ENCODE results near the gene VSIG10L. TPM values are rescaled to one million over a fixed set of nuclear protein-coding genes. Genes with fewer than 3 reads are reported as not detected.

Gene VSIG10L
- 1 to 10 TPM; 1.5 to 1.8 TPM for total RNA-seq
- long read RNA-seq, partial matches to known transcripts, result 2 of 2 reads
- long read RNA-seq, other reads (novel, unspliced or antisense), result 0 of 2 reads

DNA sequence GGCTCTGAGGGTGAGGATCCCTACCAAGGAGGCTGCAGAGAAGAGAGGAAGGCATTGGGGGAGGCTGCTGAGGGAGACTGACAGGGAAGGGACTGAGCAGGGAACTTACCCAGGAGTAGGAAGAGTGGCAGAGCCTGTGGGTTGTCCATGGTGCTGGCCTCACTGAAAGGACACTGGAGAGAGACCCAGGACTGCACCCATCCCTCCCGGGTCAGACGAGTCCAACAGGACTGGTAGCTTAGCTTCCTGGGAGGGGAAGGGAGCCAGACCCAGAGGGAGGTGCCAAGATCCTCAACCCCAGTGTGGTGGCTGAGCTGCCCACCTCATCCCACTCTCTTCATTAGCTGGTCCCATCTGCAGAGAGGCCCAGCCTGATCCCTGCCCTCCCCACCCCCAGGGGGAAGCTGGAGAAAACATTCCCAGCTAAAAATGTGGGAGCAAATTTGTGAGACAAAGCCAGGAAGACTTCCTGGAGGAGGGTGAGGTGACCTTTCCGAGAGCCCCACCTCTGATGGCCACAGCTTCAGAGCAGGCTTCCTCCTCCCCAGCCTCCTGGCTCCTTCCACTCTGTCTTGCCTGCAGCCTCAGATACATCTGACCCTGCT lies at the start of gene VSIG10L:
Gene VSIG10L, minus strand, starts transcription at position 164 of the 605 bp plus-strand sequence. Its CDS starts 15 bp downstream, at position 149.
- intact Hi-C loops (cut with DNase I), result loop anchor here in 1 of 2 donors (10.0 kb wide), 1 partner anchor 53 kb away; the partner anchor contains the start of gene C19orf84
- ATAC-seq, result no peak
- peak; percentile 18 for DNase-seq

DNA sequence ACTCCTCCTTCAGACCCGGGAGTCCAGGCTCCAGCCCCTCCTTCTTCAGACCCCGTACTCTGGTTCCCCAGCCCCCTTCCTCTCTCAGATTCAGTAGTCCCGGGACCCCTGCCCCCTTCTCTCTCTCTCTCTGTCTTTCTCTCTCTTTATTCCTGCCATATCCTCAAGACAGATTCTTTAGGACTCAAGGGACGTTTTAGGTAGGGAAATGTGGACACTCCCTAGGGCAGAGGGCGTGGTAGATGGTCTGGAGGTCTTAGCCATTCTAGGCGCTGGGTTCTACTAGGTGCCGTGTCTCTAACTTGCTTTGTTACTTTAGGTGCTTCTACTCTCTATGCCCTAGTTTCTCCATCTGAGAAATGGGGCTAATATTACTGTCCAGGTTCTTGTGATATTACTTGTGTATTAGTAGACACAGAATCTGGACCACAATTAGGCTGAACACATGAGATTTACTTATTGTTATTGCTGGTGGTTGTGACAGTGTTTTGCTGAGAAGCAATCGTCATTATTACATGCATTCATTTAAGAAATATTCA lies 49.2 kb upstream of the VSIG10L start:
- ATAC-seq, result no peak
- intact Hi-C loops (cut with DNase I), result loop anchor here in 1 of 2 donors (10.0 kb wide), 1 partner anchor 46 kb away; the partner anchor contains the start of gene VSIG10L
- DNase-seq, result no peak

DNA sequence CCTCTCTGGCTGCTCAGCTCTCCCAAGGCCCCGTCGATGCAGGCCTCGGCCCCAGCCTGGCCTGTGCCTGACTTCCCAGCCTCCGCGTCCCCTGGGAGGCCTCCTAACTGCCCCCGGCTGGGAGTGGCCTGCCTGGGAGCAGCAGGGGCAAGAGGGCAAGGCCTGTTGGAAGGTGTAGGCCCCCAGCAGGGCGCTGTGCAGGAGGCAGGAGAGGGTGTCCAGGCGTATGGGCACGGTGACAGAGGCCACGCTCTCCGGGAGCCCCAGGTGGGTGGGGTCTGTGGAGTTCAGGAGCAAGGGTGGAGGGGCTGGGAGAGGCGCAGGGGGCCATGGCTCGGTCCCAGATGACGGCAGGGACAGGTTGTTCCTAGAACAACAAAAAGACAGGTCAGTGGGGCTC lies 47.2 kb upstream of the VSIG10L start:
- intact Hi-C loops (cut with DNase I), result no loop called here
- ATAC-seq (no peak), DNase-seq (no peak)

DNA sequence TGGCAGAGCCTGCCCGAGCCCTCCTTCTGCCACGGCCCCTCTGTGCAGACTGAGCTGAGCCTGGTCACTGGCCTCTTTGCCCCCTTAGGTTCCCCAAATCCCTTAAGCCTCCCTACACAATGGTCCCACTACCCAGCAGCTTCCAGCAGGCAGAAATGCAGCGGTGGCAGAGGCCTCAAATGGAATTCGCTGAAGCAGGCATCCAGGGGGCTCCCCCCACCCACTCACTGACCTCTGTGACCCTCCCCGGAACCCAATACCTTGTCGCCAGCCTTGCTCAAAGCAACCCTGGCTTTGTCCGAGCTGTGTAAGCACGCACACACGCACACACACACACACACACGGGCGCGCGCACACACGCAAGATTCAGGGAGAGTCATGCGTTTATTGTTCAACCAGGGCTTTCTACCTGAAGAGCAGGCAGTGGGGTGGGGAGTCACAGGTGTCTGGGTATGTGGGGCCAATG lies 46.0 kb upstream of the VSIG10L start, which contains the start of gene LIM2:
Gene LIM2, minus strand, starts transcription at position 51 of the 466 bp plus-strand sequence. CDS start 531 bp downstream, outside the sequence.
- intact Hi-C loops (cut with DNase I), result no loop called here
- DNase-seq (no peak), ATAC-seq (no peak)

DNA sequence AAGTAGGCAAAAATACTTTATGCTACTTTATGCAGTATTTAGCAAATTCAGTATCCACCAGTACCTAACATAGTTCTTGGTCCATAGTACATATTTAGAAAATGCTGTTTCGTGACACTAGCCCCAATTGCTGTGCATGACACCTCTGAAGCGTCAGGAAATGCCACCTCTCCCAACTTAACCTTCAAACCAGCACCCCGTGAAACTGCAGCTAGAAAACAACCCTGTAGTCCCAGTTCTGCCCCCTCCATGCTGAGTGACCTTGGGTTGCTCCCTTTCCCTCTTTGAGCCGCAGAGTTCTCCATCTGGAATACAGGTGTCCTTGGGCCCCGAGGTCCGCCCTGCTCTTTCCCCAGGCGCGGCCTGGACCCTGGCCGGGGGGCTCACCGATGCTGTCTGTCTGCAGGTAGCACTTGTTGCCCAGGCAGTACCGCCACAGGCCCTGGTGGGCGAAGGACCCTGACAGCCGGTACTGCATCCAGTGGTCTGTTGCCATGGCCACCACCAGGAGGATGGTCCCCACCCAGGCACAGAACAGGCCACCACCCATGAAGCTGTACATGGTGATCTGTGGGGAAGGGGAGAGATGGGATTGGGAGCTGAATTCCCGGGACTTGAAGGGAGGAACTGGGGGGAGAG lies 45.1 kb upstream of the VSIG10L start:
- ATAC-seq (no peak), DNase-seq (no peak)
- intact Hi-C loops (cut with DNase I), result no loop called here

DNA sequence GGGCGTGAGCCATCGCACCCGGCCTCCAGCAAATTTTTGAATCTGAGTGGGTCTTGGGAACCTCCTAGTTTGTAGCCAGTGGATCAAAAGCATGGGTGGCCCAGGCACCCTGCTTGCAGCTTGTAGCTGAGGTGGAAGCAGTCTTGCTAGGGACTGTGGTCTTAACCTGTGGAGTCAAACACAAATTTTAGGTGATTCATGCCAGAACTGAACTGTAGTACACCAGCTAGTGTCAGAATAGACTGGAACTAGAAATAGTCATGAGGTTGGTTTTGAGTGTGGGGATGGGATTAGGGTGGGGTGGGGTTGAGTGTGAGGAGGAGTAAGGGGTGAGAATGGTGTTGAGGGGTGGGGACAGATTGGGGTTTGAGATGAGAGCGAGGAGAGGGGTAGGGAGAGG lies 40.1 kb upstream of the VSIG10L start:
- ATAC-seq (no peak), DNase-seq (no peak)
- intact Hi-C loops (cut with DNase I), result no loop called here

DNA sequence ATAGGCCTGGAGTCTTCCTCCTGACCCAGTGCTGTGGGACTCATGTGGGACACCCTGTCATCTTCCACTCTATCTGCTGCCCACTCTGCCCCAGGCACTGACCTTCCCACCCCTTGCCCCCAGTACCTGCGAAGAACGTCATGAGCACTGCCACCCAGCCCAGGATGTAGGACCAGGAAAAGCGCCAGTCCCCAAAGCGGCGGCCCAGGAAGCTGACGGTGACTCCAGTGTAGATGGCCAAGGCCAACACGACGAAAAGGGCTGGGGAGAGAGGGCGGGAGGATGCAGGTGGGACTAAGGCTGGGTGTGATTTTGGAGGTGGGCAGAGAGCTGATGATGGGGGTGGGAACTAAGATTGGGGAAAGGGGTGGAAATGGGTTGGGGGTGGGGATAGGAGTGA lies 38.4 kb upstream of the VSIG10L start:
- ATAC-seq (no peak), DNase-seq (no peak)
- intact Hi-C loops (cut with DNase I), result no loop called here

DNA sequence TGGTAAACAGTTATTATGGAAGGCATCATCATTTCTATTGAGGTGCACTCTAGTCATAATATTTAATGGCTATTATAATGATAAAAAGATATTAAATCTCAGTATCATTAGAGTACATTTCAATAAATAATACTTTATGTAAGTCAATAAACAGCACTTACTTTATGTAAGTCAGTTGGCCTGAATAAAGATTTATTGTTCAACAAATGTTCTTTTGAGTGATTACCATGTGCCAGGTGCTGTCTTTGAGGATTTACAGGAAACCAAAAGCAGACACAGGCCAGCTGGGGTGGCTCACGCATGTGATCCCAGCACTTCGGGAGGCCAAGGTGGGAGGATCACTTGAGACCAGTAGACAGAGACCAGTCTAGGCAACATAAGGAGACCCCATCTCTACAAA lies 35.5 kb upstream of the VSIG10L start:
- ATAC-seq (no peak), DNase-seq (no peak)
- intact Hi-C loops (cut with DNase I), result no loop called here

DNA sequence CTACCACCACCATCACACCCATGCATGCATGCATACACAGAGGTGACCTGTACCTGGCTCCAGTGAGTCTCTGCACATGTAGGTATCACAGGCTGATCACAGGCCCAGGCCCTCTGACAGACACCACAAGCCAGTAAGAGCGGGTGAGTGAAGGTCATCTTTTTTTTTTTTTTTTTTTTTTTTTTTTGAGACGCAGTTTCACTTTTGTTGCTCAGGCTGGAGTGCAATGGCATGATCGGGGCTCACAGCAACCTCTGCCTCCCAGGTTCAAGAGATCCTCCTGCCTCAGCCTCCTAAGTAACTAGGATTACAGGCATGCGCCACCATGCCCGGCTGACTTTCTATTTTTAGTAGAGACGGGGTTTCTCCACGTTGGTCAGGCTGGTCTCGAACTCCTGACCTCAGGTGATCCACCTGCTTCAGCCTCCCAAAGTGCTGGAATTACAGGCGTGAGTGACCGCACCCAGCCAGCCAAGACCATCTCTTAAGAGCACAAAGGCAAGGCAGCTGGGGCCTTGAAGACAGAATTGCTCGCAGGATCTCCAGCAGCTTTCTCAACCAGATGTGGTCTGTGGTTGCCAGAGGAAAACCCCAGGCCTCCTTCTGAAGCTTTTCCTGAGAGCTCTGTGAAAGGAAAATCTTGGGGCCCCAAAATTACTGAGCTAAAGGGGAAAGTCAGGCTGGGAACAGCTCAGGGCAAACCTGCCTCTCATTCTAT lies 33.7 kb upstream of the VSIG10L start:
- intact Hi-C loops (cut with DNase I), result no loop called here
- no peak for DNase-seq

DNA sequence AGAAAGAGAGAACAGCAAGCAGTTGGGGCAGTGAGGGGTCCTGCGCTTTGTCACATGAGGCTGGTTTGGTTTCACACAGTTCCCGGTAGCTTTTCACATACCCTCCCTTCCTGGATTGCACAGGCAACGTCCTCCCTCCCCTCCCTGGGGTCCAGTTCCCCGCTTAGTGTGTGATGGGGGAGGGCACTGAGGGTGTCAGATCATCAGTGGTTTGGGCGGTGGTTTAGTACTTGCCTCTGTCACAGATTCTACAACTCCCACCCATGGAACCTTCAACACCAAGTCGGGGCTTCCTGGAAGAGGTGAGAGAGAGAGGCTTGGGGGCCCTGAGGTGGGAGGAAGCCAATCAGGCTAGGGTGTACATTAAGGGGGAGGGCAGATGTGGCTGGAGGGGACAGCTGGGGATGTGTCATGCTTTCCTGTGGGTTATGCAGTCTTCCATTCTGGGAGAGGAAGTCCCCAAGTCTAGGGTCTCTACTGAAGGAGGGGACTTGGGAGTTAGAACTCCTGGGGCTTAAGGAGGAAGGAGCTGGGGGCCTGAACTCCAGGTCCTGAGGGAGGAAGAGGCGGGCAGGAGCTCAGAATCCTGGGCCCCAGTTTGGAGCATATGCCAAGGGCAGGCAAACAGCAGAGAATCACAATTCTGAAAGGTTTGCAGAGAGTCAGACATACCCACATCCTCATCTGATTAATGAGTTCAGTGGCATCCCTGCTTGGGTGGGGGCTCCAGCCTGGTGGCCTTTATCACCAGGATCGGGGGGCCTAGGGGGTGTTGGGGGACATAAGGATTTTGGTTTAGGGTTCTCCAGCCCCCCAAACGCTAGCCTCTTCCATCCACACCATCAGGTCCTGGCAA lies 30.9 kb upstream of the VSIG10L start, which contains the start of gene NKG7:
Gene NKG7, minus strand, starts transcription at position 6 of the 856 bp plus-strand sequence. CDS start 119 bp downstream, outside the sequence.
- intact Hi-C loops (cut with DNase I), result no loop called here
- DNase-seq, result no peak

More for the DNA sequence above, 33.7 kb upstream of the VSIG10L start:
- no peak for ATAC-seq

DNA sequence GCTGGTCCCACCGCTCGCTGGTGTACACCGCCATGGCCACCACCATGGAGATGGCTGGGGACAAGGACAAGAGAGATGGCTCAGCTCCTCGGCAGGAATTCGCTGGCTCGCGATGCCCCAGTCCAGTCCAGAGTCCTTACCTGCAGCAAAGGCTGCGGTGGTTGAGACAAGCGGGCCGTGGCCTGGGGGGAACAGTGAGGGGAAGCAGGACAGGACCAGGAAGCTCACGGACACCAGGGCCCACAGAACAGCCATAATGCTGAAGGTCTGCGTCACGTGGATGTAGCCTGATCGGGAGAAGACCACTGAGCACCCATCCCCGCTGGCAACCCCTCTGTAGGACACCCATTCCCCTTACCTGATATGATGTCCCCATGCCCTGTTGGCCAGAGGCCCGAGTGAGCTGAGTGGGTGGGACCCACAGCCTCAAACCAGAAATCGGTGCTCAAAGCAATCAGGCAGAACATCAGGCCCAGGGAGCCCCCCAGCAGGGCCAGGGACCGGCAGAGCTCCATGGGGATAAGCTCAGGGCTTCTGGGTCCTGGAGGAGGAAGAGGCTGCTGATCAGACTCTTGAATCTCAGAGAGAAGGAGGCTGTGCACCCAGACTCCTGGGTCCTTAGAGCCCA lies 30.2 kb upstream of the VSIG10L start:
- no peak for ATAC-seq
- no peak for DNase-seq
- intact Hi-C loops (cut with DNase I), result no loop called here

More for the DNA sequence above, 30.9 kb upstream of the VSIG10L start, which contains the start of gene NKG7:
- ATAC-seq, result peak in 1 of 2 donors; percentile 17

DNA sequence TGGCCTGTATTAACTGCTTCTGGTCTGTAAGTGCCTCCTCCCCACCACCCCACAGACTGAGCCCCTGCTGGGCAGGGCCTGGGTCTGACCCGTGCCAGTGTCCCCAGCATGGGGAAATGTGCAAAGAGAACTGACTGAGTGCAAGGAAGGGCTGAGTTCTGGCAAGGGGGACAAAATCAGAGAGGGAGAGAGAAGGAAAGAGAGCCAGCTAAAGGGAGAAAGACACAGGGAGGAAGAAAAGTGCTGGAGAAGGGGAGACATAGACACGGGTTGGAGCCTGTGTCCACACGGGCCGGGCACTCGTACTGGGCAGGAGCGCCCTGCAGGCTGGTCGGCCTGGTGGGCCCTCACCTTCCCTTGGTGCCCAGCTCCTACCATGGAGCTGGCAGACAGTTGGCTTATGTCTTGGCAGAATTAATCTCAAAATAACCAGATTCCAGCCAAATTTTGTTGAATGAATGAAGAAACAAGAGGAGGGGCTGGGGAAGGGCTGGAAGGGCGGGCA lies 29.3 kb upstream of the VSIG10L start:
- intact Hi-C loops (cut with DNase I), result no loop called here
- no peak for DNase-seq
- ATAC-seq, result no peak

DNA sequence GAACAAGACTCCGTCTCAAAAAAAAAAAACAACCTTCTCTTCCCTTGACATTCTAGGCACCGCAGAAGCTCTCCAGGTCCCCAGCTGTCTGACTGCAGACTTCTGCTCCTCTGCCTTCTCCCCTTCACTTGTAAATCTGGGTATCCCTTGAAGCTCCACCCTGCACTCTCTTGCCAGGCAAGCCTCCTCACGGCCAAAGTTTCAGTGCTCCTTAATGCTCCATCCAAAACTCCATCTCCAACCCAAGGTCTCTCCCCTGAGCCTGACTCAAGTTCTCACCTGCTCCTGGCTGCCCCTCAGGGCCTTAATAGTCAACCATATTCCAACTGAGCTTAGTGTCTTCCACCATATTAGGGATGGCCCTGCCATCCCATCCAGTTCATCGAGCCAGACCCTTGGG lies 28.3 kb upstream of the VSIG10L start:
- ATAC-seq (no peak), DNase-seq (no peak)
- intact Hi-C loops (cut with DNase I), result no loop called here

DNA sequence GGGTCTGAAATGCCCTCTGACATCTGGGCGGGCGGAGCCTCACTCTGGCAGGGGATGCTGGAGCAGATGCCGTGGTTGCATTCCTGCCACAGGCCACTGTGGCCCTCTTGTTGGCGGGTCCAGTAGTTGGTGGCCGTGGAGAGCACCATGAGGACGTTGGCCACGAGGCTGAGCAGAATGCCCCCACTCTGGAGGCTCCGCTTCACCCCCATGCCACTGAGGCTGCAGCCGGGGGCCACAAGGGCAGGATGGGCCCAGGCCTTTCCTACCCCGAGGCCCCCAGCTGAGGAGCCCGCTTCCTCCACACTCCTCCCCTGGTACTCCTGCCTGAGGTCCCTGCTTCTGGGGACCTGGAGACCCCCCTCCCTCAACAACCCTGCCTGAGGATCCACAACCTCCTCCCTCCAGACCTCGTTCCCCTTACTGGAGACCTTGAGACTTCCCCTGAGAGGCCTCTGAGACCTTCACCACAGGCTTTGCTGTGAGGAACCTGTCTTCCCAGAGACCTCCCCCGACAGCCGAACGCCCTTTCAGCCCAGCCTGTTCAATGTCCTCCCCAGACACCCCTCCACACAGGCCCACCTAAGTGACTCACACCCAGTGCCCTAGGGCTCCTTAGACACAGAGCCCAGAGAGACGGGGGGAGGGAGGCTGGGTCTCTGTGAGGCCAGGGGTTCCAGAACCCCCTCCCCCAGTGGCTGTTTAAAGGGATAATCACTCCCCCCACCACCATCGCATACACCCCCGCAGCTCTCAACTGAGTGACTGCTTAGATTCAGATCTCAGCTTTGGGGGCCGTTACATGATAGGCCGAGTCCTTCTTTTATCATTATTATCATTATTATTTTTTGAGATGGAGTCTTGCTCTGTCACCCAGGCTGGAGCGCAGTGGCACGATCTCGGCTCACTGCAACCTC lies 26.7 kb upstream of the VSIG10L start, which contains the start of gene CLDND2:
Gene CLDND2, minus strand, starts transcription at position 638 of the 917 bp plus-strand sequence. Its CDS starts 426 bp downstream, at position 212.
- ATAC-seq, result no peak
- intact Hi-C loops (cut with DNase I), result no loop called here
- DNase-seq, result no peak

DNA sequence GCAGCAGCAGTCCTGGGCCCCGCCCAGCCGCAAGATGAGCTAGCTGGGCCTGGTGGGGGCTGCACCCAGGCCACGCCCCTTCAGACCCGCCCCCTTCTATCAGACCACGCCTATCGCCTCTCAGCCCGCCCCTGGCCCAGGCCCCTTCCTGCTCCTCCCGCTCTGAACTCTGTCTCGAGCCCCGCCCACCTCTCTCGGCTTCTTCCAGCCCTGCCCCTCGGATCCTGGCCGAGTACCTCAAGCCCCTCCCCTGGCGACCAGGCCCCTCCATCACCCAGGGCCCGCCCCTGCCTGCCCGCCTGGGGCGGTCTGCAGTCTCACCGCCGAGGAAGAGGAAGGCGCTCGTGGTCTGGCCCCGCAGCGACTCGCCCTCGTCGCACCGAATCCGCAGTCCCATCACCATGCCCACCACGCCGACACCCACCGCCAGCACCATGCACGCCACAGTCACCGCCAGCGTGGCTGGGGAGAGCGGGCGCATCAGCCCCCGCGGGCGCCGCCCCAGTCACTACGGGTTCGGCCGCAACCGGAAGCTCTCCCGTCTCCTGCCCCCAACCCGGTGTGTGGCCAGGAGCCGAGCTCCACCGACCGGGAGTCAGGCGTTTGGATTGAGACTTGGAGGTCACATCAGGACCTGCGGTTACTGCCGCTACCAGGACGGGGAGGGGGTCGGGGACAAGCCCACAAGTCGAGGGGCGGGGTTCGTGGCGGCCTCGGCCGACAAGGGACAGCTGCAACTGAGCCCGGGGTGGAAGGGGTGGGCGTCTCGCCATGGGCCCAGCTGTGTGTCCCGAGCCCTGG lies 25.8 kb upstream of the VSIG10L start:
- intact Hi-C loops (cut with DNase I), result loop anchor here in 1 of 2 donors (2.0 kb wide), 1 partner anchor 29 kb away; no protein-coding TSS in a partner anchor
- ATAC-seq (peak; percentile 91 to 93), DNase-seq (peak; percentile 99)

DNA sequence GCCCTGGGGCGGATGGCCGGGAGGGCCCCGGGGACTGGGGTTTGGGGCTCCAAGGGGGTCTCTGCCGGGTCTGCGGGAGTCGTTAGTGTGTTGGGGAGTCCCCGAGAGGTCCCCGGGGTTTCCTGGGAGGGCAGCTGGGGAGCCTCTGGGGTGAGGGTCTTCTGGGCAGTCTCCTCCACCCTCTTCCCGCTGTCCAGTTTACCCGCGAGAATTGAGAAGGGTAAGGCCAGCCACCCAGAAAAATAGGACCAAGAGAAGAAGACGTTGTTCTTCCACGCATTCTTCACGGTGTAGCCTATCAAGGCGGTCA lies 25.3 kb upstream of the VSIG10L start:
- intact Hi-C loops (cut with DNase I), result loop anchor here in 1 of 2 donors (2.0 kb wide), 1 partner anchor 28 kb away; no protein-coding TSS in a partner anchor
- ATAC-seq (no peak), DNase-seq (no peak)
